WERI-Rb-1 (cell line): Measurements from ENCODE around the gene ENTHD1.
"Not testable (repeated sequence)": the region's sequence is repeated elsewhere in the genome, so short reads cannot be mapped to it uniquely, and the experiment has no call there.

ENCODE experiments used
- DNase-seq: peaks from one replicate; pipeline ENCODE4 v3.0.0-alpha.2; 2020
- H3K27ac ChIP-seq: fragments of 250-450 bp; sonication (Bioruptor Pico); 2 replicates; pipeline ENCODE4 v1.5.1; 2020; ENCODE audit warnings: mild to moderate bottlenecking, moderate library complexity
- H3K27me3 ChIP-seq: fragments of 250-450 bp; sonication (Bioruptor Pico); 2 replicates; pipeline ENCODE4 v1.5.1; 2021; ENCODE audit warnings: mild to moderate bottlenecking, low read depth, moderate library complexity; ENCODE audit not compliant: insufficient read depth, severe bottlenecking
- H3K36me3 ChIP-seq: fragments of 250-450 bp; sonication (Bioruptor Pico); 2 replicates; pipeline ENCODE4 v1.5.1; 2020; ENCODE audit warnings: mild to moderate bottlenecking, moderate library complexity
- H3K4me3 ChIP-seq: 2 replicates; pipeline ENCODE4 v1.5.1; 2011; ENCODE audit warnings: low read depth, mild to moderate bottlenecking, control low read depth, low read length
- H3K9me3 ChIP-seq: fragments of 250-450 bp; sonication (Bioruptor Pico); 2 replicates; pipeline ENCODE4 v1.5.1; 2021; ENCODE audit warnings: mild to moderate bottlenecking, moderate library complexity; ENCODE audit not compliant: severe bottlenecking
- TF ChIP-seq, protein P1 (sequence below): IDR thresholded peaks from 2 replicates; pipeline ENCODE4 v1.5.1; 2011; ENCODE audit warnings: low read depth, mild to moderate bottlenecking, control low read depth, inconsistent platforms, low read length

The ENTHD1 gene

DNA sequence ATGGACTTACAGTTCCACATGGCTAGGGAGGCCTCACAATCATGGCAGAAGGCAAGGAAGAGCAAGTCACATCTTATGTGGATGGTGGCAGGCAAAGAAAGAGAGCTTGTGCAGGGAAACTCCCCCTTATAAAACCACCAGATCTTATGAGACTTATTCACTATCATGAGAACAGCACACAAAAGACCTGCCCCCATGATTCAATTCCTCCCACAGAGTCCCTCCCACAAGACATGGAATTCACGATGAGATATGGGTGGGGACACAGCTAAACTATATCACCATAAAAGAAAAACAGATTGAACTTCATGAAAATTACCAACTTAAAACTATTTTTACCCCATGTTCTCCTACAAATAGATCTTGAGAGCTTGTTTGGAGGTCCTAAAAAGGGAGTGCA is 19.6 kb downstream of the ENTHD1 start:
- no peak overlapping the region for H3K4me3 ChIP-seq
- no peaks in the 10 kb centered on the region for H3K36me3 ChIP-seq
- H3K27me3 ChIP-seq = no peaks in the 10 kb centered on the region
- DNase-seq = no peak
- H3K9me3 ChIP-seq = no peaks in the 10 kb centered on the region
- TF ChIP-seq, protein P1, sequence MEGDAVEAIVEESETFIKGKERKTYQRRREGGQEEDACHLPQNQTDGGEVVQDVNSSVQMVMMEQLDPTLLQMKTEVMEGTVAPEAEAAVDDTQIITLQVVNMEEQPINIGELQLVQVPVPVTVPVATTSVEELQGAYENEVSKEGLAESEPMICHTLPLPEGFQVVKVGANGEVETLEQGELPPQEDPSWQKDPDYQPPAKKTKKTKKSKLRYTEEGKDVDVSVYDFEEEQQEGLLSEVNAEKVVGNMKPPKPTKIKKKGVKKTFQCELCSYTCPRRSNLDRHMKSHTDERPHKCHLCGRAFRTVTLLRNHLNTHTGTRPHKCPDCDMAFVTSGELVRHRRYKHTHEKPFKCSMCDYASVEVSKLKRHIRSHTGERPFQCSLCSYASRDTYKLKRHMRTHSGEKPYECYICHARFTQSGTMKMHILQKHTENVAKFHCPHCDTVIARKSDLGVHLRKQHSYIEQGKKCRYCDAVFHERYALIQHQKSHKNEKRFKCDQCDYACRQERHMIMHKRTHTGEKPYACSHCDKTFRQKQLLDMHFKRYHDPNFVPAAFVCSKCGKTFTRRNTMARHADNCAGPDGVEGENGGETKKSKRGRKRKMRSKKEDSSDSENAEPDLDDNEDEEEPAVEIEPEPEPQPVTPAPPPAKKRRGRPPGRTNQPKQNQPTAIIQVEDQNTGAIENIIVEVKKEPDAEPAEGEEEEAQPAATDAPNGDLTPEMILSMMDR = no peak
- H3K27ac ChIP-seq = no peak overlapping the region

DNA sequence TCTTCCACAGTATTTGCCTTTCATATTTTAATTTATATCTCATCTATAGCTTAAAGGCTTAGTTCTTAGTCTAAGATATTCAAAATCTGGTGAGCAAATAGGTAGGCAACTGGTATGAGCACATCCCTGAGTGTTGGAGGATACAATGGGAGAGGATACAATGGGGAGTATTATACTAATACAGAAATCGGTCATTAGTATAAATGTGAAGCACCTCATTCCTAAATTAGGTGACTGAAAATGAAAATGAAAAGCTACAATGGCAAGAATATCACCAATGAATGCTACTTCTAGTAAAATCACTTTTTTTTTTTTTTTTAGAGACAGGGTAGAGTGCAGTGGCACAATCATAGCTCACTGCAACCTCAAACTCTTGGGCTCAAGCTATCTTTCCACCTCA is 21.0 kb downstream of the ENTHD1 start:
- Histone ChIP-seq H3K9me3 (no peaks in the 10 kb centered on the region), H3K4me3 (no peak overlapping the region)
- TF ChIP-seq, protein P1 = no peak

DNA sequence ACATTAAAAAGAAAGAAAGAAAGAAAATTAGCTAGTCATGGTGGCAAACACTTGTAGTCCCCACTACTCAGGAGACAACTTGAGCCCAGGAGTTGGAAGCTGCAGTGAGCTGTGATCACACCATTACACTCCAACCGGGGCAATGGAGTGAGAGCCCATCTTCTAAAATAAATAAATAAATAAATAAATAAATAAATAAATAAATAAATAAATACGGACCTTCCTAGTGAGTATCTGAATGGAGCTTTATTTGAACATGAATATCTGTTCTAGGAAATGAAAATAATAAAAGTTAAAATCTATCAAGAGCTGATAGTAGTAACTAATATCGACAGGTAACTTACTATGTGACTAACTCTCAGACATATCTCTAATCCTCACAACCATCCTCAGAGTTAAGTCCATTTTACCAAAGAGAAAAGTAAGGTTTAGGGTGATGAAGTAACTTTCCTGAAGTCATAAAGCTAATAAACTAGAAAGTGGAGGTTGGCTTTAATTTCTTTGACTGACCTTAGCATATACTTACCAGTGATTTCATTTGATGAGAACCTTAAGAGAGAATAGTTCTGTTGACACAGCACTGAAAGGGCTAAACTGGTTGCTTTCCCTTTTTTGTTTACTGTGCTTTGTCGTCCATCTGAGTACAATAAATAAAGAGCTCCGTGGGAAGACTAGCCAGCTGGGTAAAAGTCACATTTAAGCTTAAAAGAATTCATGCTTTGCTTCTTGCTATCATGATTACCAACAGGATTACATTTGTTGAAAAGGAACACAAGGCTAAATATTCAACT is 22.4 kb downstream of the ENTHD1 start:
- TF ChIP-seq, protein P1 = no peak
- no peaks in the 10 kb centered on the region for H3K27me3 ChIP-seq
- H3K27ac ChIP-seq = no peak overlapping the region
- no peaks in the 10 kb centered on the region for H3K36me3 ChIP-seq
- DNase-seq = no peak
- no peaks in the 10 kb centered on the region for H3K9me3 ChIP-seq
- H3K4me3 ChIP-seq = no peak overlapping the region

More for the DNA sequence above, 21.0 kb downstream of the ENTHD1 start:
- no peaks in the 10 kb centered on the region for H3K27me3 ChIP-seq
- H3K36me3 ChIP-seq = no peaks in the 10 kb centered on the region
- no peak overlapping the region for H3K27ac ChIP-seq
- no peak for DNase-seq

DNA sequence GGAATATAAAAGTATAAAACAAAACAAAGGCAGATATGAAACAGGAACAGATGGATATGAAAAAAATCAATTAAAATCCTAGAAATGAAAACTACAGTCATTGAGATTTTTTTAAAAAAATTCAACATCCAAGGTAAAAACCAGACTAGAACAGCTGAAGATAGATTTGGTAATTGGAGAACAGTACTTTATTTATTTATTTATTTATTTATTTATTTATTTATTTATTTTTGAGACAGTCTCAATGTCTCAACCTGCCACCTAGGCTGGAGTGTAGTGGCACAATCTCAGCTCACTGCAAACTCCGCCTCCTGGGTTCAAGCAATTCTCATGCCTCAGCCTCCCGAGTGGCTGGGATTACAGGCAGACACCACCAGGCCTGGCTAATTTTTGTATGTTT is 23.8 kb downstream of the ENTHD1 start:
- not testable (repeated sequence) for H3K36me3 ChIP-seq, DNase-seq, H3K4me3 ChIP-seq, H3K27ac ChIP-seq, H3K27me3 ChIP-seq, H3K9me3 ChIP-seq

DNA sequence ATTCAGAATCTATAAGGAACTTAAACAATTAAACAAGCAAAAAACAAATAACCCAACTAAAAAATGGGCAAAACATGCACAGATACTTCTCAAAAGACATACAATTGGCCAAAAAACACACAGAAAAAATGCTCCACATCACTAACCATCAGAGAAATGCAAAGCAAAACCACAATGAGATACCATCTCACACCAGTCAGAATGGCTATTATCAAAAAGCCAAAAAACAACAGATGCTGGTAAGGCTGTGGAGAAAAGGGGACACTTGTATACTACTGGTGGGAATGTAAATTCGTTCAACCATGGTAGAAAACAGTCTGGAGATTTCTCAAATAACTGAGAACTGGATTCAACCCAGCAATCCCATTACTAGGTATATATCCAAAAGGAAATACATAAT is 24.8 kb downstream of the ENTHD1 start:
- TF ChIP-seq, protein P1 = no peak
- Histone ChIP-seq H3K4me3 (no peak overlapping the region), H3K36me3 (no peaks in the 10 kb centered on the region), H3K27me3 (no peaks in the 10 kb centered on the region), H3K27ac (no peak overlapping the region), H3K9me3 (no peaks in the 10 kb centered on the region)
- DNase-seq = no peak

DNA sequence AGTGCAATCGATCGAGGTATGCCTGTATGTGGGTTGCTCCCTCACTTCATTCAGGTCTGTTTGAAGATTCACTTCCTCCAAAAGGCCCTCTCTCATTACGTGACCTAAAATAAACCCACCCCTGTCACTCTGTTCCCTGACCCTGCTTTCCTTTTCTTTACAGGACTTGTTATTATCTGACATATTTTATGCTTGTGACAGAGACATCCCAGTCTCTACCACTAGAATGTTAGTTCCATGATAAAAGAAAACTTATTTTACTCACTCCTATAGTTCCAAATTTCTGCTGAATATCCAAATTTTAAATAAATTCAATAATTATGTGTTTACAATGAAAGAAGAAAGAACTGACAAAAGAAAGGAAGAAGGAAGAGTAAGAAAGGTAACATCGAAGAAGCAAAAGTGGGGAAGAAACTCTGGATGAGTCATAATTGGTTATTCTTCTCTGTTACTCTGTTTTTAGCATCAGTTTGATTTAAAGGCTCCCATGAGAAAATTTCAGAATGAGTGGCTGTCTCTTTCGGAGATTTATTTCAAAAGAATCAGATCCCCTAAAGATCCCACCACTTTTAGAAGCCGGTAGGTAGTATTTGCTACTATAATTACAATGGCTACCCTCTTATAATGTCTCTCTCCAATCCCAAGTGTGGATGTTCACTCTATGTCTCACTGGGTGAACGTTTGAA is 33.5 kb downstream of the ENTHD1 start:
- H3K27ac ChIP-seq = no peak overlapping the region
- no peaks in the 10 kb centered on the region for H3K36me3 ChIP-seq
- no peaks in the 10 kb centered on the region for H3K27me3 ChIP-seq
- TF ChIP-seq, protein P1 = no peak
- H3K4me3 ChIP-seq = no peak overlapping the region
- DNase-seq = no peak
- H3K9me3 ChIP-seq = no peaks in the 10 kb centered on the region
